WTC11 (cell line): ENCODE measurements around the gene SH2D6. TPM values are rescaled to one million over a fixed set of nuclear protein-coding genes. Genes with fewer than 3 reads are reported as not detected.

Experiments
- ATAC-seq: fragments of 200-7000 bp; cut with Tn5 transposase; 2 replicates; pipeline ENCODE4 v1.10.0; 2021; ENCODE audit warnings: mild to moderate bottlenecking, moderate library complexity
- CTCF ChIA-PET: fragments of 300-600 bp; sonication (Branson Sonifier 250); formaldehyde crosslinking; loops from one replicate; lab custom pipeline; 2021; ENCODE audit warnings: antibody characterized with exemption; lab: Charles Lee
- POLR2A ChIA-PET: fragments of 350-600 bp; sonication (Branson Sonifier 250); formaldehyde crosslinking; loops from one replicate; lab custom pipeline; 2021; ENCODE audit warnings: antibody characterized with exemption; lab: Charles Lee
- DNase-seq: peaks from one replicate; pipeline ENCODE4 v3.0.0; 2021; ENCODE audit warnings: low spot score
- H3K27ac Mint-ChIP-seq: 2 replicates; pipeline ENCODE4 v1.8.0; 2021; ENCODE audit warnings: mixed read lengths
- H3K27me3 Mint-ChIP-seq: 2 replicates; pipeline ENCODE4 v1.8.0; 2021; ENCODE audit warnings: low read depth, mild to moderate bottlenecking, moderate library complexity, mixed read lengths
- H3K36me3 Mint-ChIP-seq: 2 replicates; pipeline ENCODE4 v1.8.0; 2021; ENCODE audit warnings: mixed read lengths
- H3K4me1 Mint-ChIP-seq: 2 replicates; pipeline ENCODE4 v1.8.0; 2022; ENCODE audit warnings: mixed read lengths
- H3K4me3 Mint-ChIP-seq: 2 replicates; pipeline ENCODE4 v1.8.0; 2021; ENCODE audit warnings: mild to moderate bottlenecking, moderate library complexity, mixed read lengths
- H3K9me3 Mint-ChIP-seq: 2 replicates; pipeline ENCODE4 v1.8.0; 2021; ENCODE audit warnings: mixed read lengths
- CBFB ChIP-seq: sonication (generic); formaldehyde crosslinking; IDR thresholded peaks from 2 replicates; pipeline ENCODE4 v1.8.1; 2022; ENCODE audit warnings: mild to moderate bottlenecking, low read depth, missing genetic modification reagents
- ESRRA ChIP-seq: sonication (generic); formaldehyde crosslinking; IDR thresholded peaks from 2 replicates; pipeline ENCODE4 v1.8.1; 2022; ENCODE audit warnings: mild to moderate bottlenecking, missing genetic modification reagents, borderline replicate concordance
- HMGA2 ChIP-seq: fragments of 250-450 bp; sonication (Bioruptor Pico); IDR thresholded peaks from 2 replicates; pipeline ENCODE4 v1.4.0; 2021; ENCODE audit warnings: mild to moderate bottlenecking, moderate library complexity
- NFE2L1 ChIP-seq: sonication (generic); formaldehyde crosslinking; IDR thresholded peaks from 2 replicates; pipeline ENCODE4 v1.8.1; 2023; ENCODE audit warnings: missing genetic modification reagents
- PRRX2 ChIP-seq: fragments of 250-450 bp; sonication (Bioruptor Pico); IDR thresholded peaks from 2 replicates; pipeline ENCODE4 v1.8.0; 2021; ENCODE audit warnings: mild to moderate bottlenecking
- SP1 ChIP-seq: sonication (generic); formaldehyde crosslinking; conservative IDR thresholded peaks from 2 replicates; pipeline ENCODE4 v1.8.1; 2022; ENCODE audit warnings: missing genetic modification reagents
- ZNF396 ChIP-seq: fragments of 250-450 bp; sonication (Bioruptor Pico); IDR thresholded peaks from 2 replicates; pipeline ENCODE4 v1.8.0; 2021; ENCODE audit warnings: mild to moderate bottlenecking, moderate library complexity, borderline replicate concordance
- total RNA-seq: library from RNA; stranded (reverse); gene quantifications from 3 replicates; pipeline ENCODE4 v1.2.3, GENCODE V29; 2021
- TF ChIP-seq, protein P1 (sequence below): sonication (generic); formaldehyde crosslinking; IDR thresholded peaks from 2 replicates; pipeline ENCODE4 v1.8.1; 2023; ENCODE audit warnings: mild to moderate bottlenecking, missing genetic modification reagents, borderline replicate concordance
- TF ChIP-seq, protein P2 (sequence below): fragments of 250-450 bp; sonication (Bioruptor Pico); IDR thresholded peaks from 2 replicates; pipeline ENCODE4 v1.9.0; 2021; ENCODE audit warnings: mild to moderate bottlenecking, borderline replicate concordance
- TF ChIP-seq, protein P3 (sequence below): sonication (generic); formaldehyde crosslinking; conservative IDR thresholded peaks from 2 replicates; pipeline ENCODE4 v1.8.1; 2023; ENCODE audit warnings: mild to moderate bottlenecking, low read depth, missing genetic modification reagents, moderate library complexity
- TF ChIP-seq, protein P4 (sequence below): fragments of 250-450 bp; sonication (Bioruptor Pico); IDR thresholded peaks from 2 replicates; pipeline ENCODE4 v2.1.2; 2022; ENCODE audit warnings: mild to moderate bottlenecking, moderate library complexity
- TF ChIP-seq, protein P5 (sequence below): fragments of 250-450 bp; sonication (Bioruptor Pico); IDR thresholded peaks from 2 replicates; pipeline ENCODE4 v1.9.0; 2021; ENCODE audit warnings: mild to moderate bottlenecking
- TF ChIP-seq, protein P6 (sequence below): sonication (generic); formaldehyde crosslinking; IDR thresholded peaks from 2 replicates; pipeline ENCODE4 v1.8.0; 2022; ENCODE audit warnings: missing genetic modification reagents

The SH2D6 gene
- total RNA-seq, 1 experiment from 2014 or later = 1.2 TPM

DNA sequence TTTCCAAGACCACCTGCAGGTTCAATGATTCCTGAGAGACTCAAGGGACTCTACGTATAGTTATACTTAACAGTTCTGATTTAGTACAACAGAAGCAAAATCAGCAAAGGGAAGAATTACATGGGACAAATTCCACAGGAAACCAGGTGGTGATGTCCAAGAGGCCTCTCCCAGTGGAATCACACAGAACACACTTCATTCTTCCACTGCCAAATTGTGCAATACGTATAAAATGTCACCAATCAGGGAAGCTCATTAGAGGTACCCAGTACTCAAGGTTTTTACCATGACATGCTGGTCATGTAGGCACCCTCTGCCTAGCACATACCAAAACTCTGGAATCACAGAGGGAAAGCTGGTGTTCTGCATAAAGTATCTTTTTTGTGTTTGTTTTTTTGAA is 30.8 kb upstream of the SH2D6 start (continued):
- TF ChIP-seq, protein P1, sequence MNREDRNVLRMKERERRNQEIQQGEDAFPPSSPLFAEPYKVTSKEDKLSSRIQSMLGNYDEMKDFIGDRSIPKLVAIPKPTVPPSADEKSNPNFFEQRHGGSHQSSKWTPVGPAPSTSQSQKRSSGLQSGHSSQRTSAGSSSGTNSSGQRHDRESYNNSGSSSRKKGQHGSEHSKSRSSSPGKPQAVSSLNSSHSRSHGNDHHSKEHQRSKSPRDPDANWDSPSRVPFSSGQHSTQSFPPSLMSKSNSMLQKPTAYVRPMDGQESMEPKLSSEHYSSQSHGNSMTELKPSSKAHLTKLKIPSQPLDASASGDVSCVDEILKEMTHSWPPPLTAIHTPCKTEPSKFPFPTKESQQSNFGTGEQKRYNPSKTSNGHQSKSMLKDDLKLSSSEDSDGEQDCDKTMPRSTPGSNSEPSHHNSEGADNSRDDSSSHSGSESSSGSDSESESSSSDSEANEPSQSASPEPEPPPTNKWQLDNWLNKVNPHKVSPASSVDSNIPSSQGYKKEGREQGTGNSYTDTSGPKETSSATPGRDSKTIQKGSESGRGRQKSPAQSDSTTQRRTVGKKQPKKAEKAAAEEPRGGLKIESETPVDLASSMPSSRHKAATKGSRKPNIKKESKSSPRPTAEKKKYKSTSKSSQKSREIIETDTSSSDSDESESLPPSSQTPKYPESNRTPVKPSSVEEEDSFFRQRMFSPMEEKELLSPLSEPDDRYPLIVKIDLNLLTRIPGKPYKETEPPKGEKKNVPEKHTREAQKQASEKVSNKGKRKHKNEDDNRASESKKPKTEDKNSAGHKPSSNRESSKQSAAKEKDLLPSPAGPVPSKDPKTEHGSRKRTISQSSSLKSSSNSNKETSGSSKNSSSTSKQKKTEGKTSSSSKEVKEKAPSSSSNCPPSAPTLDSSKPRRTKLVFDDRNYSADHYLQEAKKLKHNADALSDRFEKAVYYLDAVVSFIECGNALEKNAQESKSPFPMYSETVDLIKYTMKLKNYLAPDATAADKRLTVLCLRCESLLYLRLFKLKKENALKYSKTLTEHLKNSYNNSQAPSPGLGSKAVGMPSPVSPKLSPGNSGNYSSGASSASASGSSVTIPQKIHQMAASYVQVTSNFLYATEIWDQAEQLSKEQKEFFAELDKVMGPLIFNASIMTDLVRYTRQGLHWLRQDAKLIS = no peak
- TF ChIP-seq, protein P2, sequence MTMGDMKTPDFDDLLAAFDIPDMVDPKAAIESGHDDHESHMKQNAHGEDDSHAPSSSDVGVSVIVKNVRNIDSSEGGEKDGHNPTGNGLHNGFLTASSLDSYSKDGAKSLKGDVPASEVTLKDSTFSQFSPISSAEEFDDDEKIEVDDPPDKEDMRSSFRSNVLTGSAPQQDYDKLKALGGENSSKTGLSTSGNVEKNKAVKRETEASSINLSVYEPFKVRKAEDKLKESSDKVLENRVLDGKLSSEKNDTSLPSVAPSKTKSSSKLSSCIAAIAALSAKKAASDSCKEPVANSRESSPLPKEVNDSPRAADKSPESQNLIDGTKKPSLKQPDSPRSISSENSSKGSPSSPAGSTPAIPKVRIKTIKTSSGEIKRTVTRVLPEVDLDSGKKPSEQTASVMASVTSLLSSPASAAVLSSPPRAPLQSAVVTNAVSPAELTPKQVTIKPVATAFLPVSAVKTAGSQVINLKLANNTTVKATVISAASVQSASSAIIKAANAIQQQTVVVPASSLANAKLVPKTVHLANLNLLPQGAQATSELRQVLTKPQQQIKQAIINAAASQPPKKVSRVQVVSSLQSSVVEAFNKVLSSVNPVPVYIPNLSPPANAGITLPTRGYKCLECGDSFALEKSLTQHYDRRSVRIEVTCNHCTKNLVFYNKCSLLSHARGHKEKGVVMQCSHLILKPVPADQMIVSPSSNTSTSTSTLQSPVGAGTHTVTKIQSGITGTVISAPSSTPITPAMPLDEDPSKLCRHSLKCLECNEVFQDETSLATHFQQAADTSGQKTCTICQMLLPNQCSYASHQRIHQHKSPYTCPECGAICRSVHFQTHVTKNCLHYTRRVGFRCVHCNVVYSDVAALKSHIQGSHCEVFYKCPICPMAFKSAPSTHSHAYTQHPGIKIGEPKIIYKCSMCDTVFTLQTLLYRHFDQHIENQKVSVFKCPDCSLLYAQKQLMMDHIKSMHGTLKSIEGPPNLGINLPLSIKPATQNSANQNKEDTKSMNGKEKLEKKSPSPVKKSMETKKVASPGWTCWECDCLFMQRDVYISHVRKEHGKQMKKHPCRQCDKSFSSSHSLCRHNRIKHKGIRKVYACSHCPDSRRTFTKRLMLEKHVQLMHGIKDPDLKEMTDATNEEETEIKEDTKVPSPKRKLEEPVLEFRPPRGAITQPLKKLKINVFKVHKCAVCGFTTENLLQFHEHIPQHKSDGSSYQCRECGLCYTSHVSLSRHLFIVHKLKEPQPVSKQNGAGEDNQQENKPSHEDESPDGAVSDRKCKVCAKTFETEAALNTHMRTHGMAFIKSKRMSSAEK = no peak
- TF ChIP-seq, protein P3, sequence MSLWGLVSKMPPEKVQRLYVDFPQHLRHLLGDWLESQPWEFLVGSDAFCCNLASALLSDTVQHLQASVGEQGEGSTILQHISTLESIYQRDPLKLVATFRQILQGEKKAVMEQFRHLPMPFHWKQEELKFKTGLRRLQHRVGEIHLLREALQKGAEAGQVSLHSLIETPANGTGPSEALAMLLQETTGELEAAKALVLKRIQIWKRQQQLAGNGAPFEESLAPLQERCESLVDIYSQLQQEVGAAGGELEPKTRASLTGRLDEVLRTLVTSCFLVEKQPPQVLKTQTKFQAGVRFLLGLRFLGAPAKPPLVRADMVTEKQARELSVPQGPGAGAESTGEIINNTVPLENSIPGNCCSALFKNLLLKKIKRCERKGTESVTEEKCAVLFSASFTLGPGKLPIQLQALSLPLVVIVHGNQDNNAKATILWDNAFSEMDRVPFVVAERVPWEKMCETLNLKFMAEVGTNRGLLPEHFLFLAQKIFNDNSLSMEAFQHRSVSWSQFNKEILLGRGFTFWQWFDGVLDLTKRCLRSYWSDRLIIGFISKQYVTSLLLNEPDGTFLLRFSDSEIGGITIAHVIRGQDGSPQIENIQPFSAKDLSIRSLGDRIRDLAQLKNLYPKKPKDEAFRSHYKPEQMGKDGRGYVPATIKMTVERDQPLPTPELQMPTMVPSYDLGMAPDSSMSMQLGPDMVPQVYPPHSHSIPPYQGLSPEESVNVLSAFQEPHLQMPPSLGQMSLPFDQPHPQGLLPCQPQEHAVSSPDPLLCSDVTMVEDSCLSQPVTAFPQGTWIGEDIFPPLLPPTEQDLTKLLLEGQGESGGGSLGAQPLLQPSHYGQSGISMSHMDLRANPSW (CRISPR knock-in tag) = no peak
- TF ChIP-seq ESRRA (CRISPR knock-in tag) (no peak), HMGA2 (CRISPR knock-in tag) (no peak), PRRX2 (CRISPR knock-in tag) (no peak), NFE2L1 (no peak), SP1 (CRISPR knock-in tag) (no peak), ZNF396 (CRISPR knock-in tag) (no peak)
- TF ChIP-seq, protein P4, sequence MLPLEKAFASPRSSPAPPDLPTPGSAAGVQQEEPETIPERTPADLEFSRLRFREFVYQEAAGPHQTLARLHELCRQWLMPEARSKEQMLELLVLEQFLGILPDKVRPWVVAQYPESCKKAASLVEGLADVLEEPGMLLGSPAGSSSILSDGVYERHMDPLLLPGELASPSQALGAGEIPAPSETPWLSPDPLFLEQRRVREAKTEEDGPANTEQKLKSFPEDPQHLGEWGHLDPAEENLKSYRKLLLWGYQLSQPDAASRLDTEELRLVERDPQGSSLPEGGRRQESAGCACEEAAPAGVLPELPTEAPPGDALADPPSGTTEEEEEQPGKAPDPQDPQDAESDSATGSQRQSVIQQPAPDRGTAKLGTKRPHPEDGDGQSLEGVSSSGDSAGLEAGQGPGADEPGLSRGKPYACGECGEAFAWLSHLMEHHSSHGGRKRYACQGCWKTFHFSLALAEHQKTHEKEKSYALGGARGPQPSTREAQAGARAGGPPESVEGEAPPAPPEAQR (CRISPR knock-in tag) = no peak

DNA sequence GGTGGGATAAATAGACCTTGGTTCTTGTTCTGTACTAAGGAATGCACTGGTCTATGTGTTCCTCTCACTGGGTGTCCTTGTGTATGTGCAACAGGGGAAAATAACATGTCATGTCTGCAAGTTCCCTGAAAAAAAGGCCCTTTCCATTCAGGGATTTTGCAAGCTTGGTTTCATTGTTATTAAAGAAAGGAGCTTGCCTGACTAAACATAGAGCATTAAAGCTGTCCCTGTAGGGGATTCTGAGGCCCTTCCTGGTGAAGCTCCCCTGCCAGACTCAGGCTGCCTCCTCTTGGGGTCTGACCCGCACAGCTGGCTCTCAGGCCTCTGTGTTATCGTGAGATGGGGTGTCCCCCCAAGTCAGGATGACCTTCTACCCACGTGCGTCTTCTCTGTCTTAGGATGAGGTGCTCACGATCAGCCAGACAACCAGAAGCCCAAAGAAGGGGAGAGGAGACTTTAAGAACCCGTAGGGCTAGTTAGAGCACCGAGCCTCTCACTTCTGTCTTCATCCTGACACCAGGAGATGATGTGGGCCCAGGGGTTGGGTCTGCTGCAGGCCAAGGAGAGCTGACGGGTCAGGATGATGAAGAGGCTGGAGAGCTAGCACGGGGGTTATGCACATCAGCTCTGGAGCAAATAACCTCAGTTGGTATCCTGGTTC is 29.5 kb upstream of the SH2D6 start:
- no peak for DNase-seq
- ChIA-PET POLR2A (interaction anchor here (1.3 kb wide), 1 partner anchor 19 kb away, joined by 3 read pairs; no protein-coding TSS in a partner anchor), CTCF (interaction anchor here (0.8 to 6.8 kb wide), 3 partner anchors 25 to 162 kb away, joined by 3 to 66 read pairs (median 10); no protein-coding TSS in a partner anchor)
- Mint-ChIP-seq H3K27ac (0 out of 2 replicates have a peak overlapping the region, but pooled peaks have one; percentile 37), H3K36me3 (peaks cover 7% of the 10 kb centered on the region), H3K4me1 (peaks cover 24% of the 10 kb centered on the region), H3K27me3 (no peaks in the 10 kb centered on the region), H3K4me3 (no peak overlapping the region), H3K9me3 (no peaks in the 10 kb centered on the region)
- ATAC-seq = no peak
- no peak for TF ChIP-seq CBFB (CRISPR knock-in tag)
- TF ChIP-seq, protein P5, sequence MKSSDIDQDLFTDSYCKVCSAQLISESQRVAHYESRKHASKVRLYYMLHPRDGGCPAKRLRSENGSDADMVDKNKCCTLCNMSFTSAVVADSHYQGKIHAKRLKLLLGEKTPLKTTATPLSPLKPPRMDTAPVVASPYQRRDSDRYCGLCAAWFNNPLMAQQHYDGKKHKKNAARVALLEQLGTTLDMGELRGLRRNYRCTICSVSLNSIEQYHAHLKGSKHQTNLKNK = no peak
- TF ChIP-seq, protein P2 = no peak
- TF ChIP-seq, protein P6, sequence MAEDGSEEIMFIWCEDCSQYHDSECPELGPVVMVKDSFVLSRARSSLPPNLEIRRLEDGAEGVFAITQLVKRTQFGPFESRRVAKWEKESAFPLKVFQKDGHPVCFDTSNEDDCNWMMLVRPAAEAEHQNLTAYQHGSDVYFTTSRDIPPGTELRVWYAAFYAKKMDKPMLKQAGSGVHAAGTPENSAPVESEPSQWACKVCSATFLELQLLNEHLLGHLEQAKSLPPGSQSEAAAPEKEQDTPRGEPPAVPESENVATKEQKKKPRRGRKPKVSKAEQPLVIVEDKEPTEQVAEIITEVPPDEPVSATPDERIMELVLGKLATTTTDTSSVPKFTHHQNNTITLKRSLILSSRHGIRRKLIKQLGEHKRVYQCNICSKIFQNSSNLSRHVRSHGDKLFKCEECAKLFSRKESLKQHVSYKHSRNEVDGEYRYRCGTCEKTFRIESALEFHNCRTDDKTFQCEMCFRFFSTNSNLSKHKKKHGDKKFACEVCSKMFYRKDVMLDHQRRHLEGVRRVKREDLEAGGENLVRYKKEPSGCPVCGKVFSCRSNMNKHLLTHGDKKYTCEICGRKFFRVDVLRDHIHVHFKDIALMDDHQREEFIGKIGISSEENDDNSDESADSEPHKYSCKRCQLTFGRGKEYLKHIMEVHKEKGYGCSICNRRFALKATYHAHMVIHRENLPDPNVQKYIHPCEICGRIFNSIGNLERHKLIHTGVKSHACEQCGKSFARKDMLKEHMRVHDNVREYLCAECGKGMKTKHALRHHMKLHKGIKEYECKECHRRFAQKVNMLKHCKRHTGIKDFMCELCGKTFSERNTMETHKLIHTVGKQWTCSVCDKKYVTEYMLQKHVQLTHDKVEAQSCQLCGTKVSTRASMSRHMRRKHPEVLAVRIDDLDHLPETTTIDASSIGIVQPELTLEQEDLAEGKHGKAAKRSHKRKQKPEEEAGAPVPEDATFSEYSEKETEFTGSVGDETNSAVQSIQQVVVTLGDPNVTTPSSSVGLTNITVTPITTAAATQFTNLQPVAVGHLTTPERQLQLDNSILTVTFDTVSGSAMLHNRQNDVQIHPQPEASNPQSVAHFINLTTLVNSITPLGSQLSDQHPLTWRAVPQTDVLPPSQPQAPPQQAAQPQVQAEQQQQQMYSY (CRISPR knock-in tag) = no peak
